Ishikawa (cell line): Measurements from ENCODE around the gene ZC3H4.

Source experiments
- CEBPB ChIP-seq: IDR thresholded peaks from 2 replicates; pipeline ENCODE4 v1.6.1; 2012
- ZBTB7A ChIP-seq: IDR thresholded peaks from 2 replicates; pipeline ENCODE4 v1.6.1; 2012; ENCODE audit warnings: low read depth

DNA sequence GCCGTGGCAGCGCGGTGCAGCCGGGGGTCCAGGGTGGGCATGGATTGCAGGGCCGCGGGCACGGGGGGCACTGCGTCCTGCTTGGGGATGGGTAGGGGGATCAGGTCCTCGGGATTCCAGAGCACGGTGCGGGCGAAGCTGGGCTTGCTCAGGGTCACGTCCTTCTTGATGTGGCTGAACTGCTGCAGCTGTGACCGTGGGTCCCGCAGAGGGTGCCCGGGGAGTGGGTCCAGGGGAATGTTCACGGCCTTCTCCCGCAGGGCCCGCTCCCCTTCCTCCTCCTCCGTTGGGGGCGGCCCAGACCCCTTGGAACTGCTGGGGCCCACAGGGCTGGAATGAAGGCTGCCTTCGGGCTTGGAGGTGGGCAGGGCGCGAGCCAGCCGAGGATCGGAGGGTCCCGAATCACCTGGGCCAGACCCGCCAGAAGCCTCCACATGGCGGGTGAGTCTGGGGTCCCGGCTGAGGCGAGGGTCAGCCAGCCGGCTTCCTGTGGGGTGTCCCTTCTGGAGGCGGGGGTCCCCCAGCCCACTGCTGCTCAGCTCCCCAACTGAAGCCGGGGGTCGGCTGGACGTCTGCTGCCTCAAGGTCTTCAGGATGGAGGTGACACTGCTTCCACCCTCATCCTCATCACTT lies 46.2 kb downstream of the ZC3H4 start:
- no peak for TF ChIP-seq CEBPB
- TF ChIP-seq ZBTB7A: no peak
